SK-N-SH (cell line): Measurements from ENCODE around the gene MEF2C. TPM values are rescaled to one million over a fixed set of nuclear protein-coding genes. Genes with fewer than 3 reads are reported as not detected.

Experiments
- CTCF ChIA-PET: fragments of 300-600, 350-600 bp; formaldehyde crosslinking; extraction: SDS; loops from one replicate; lab custom pipeline; 2021; lab: Yijun Ruan, JAX
- POLR2A ChIA-PET: fragments of 350-600 bp; sonication (Branson Sonifier 250); formaldehyde crosslinking; extraction: SDS; loops from one replicate; lab custom pipeline; 2020; ENCODE audit warnings: antibody characterized with exemption, inconsistent platforms; lab: Yijun Ruan, JAX
- DNase-seq: peaks from one replicate; pipeline ENCODE4 v3.0.0; 2012
- H2AFZ ChIP-seq: fragments of 200-600 bp; sonication (generic); 2 replicates; pipeline ENCODE4 v1.8.1; 2016; ENCODE audit warnings: antibody characterized with exemption, mild to moderate bottlenecking, low read depth
- H3F3A ChIP-seq: fragments of 200-600 bp; sonication (generic); replicated peaks from 2 replicates; pipeline ENCODE3; 2016; ENCODE audit warnings: antibody characterized with exemption, mild to moderate bottlenecking; ENCODE audit not compliant: insufficient read depth
- H3K27ac ChIP-seq, 2 experiments: fragments of 200-500 bp in 1 of 2; fragments of 200-600 bp in 1 of 2; sonication (Bioruptor generic) in 1 of 2; sonication (generic), shearing (Covaris generic) in 1 of 2; 2 replicates each; pipeline versions ENCODE4 v1.5.1 to v1.6.1; 2014 to 2016; ENCODE audit warnings: low read depth in 2 of 2, inconsistent platforms in 1 of 2, low read length in 1 of 2, mild to moderate bottlenecking in 1 of 2, mixed read lengths in 1 of 2
- H3K27me3 ChIP-seq: fragments of 200-600 bp; sonication (generic), shearing (Covaris generic); 2 replicates; pipeline ENCODE4 v1.6.1; 2016; ENCODE audit warnings: mixed run types; ENCODE audit not compliant: insufficient read depth
- H3K36me3 ChIP-seq, 2 experiments: fragments of 200-500 bp in 1 of 2; fragments of 200-600 bp in 1 of 2; sonication (Bioruptor generic) in 1 of 2; sonication (generic) in 1 of 2; replicated peaks in 1 of 2; 2 replicates each; pipeline versions ENCODE3 to v1.5.1; 2014 to 2016; ENCODE audit warnings: low read length in 1 of 2, mild to moderate bottlenecking in 1 of 2; ENCODE audit not compliant: insufficient read depth in 2 of 2, control insufficient read depth in 1 of 2
- H3K4me1 ChIP-seq, 2 experiments: fragments of 200-500 bp in 1 of 2; fragments of 200-600 bp in 1 of 2; sonication (Bioruptor generic) in 1 of 2; sonication (generic), shearing (Covaris generic) in 1 of 2; 2 replicates each; pipeline versions ENCODE4 v1.5.1 to v1.6.1; 2014 to 2016; ENCODE audit warnings: low read depth in 1 of 2, low read length in 1 of 2, mixed run types in 1 of 2; ENCODE audit not compliant: insufficient read depth in 2 of 2, control insufficient read depth in 1 of 2
- H3K4me2 ChIP-seq: fragments of 200-600 bp; sonication (generic), shearing (Covaris generic); 2 replicates; pipeline ENCODE4 v1.6.1; 2017; ENCODE audit warnings: mixed run types
- H3K4me3 ChIP-seq, 2 experiments: fragments of 200-500 bp in 1 of 2; fragments of 200-600 bp in 1 of 2; sonication (Bioruptor generic) in 1 of 2; sonication (generic), shearing (Covaris generic) in 1 of 2; 2 replicates each; pipeline versions ENCODE4 v1.5.1 to v1.8.1; 2014 to 2016; ENCODE audit warnings: low read depth in 2 of 2, inconsistent platforms in 1 of 2, low read length in 1 of 2, mild to moderate bottlenecking in 1 of 2, mixed read lengths in 1 of 2, moderate library complexity in 1 of 2
- H3K79me2 ChIP-seq: fragments of 200-600 bp; sonication (generic); 2 replicates; pipeline ENCODE4 v1.8.1; 2017; ENCODE audit warnings: mild to moderate bottlenecking; ENCODE audit not compliant: insufficient read depth
- H3K9ac ChIP-seq: fragments of 200-600 bp; sonication (generic); 2 replicates; pipeline ENCODE4 v1.6.1; 2017; ENCODE audit warnings: mixed run types
- H3K9me2 ChIP-seq: fragments of 200-600 bp; sonication (generic); 2 replicates; pipeline ENCODE4 v1.6.1; 2017; ENCODE audit warnings: mixed run types
- H3K9me3 ChIP-seq: fragments of 200-600 bp; sonication (generic); 2 replicates; pipeline ENCODE4 v1.6.1; 2017; ENCODE audit warnings: mixed run types, mild to moderate bottlenecking, moderate library complexity
- H4K20me1 ChIP-seq: fragments of 200-600 bp; sonication (generic); 2 replicates; pipeline ENCODE4 v1.6.1; 2017; ENCODE audit warnings: mild to moderate bottlenecking, mixed run types; ENCODE audit not compliant: insufficient read depth
- CHD2 ChIP-seq: fragments of 150-350 bp; IDR thresholded peaks from 2 replicates; pipeline ENCODE4 v1.6.1; 2018; ENCODE audit warnings: low read length; ENCODE audit not compliant: partially characterized antibody
- CTCF ChIP-seq: fragments of 200-600 bp; sonication (generic); IDR thresholded peaks from 2 replicates; pipeline ENCODE4 v1.6.1; 2017; ENCODE audit warnings: antibody characterized with exemption, mild to moderate bottlenecking, moderate library complexity
- EP300 ChIP-seq, 2 experiments: IDR thresholded peaks; 2 replicates each; pipeline versions ENCODE4 v1.4.0 to v1.6.1; 2012; ENCODE audit warnings: borderline replicate concordance in 1 of 2, low read depth in 1 of 2, low read length in 1 of 2
- FOSL2 ChIP-seq: IDR thresholded peaks from 2 replicates; pipeline ENCODE4 v1.4.0; 2012; ENCODE audit warnings: low read depth, mild to moderate bottlenecking, moderate library complexity, borderline replicate concordance
- MEF2A ChIP-seq: IDR thresholded peaks from 2 replicates; pipeline ENCODE4 v1.4.0; 2012; ENCODE audit warnings: low read depth, borderline replicate concordance
- NRF1 ChIP-seq: IDR thresholded peaks from 2 replicates; pipeline ENCODE4 v1.6.1; 2012; ENCODE audit warnings: low read depth, mild to moderate bottlenecking, low read length
- PBX3 ChIP-seq: IDR thresholded peaks from 2 replicates; pipeline ENCODE4; 2012
- RAD21 ChIP-seq: IDR thresholded peaks from 2 replicates; pipeline ENCODE4 v1.6.1; 2012; ENCODE audit warnings: mild to moderate bottlenecking, low read length
- RFX5 ChIP-seq: IDR thresholded peaks from 2 replicates; pipeline ENCODE4 v1.6.1; 2012; ENCODE audit warnings: mild to moderate bottlenecking, improper control_type of control experiment, low read length
- RXRA ChIP-seq: IDR thresholded peaks from 2 replicates; pipeline ENCODE4 v1.4.0; 2012; ENCODE audit warnings: low read depth, mild to moderate bottlenecking, borderline replicate concordance
- SIN3A ChIP-seq: IDR thresholded peaks from 2 replicates; pipeline ENCODE4 v1.6.1; 2012; ENCODE audit warnings: low read depth, mild to moderate bottlenecking, low read length, moderate library complexity, borderline replicate concordance
- USF2 ChIP-seq: fragments of 150-350 bp; IDR thresholded peaks from 2 replicates; pipeline ENCODE4 v1.6.1; 2017; ENCODE audit warnings: antibody characterized with exemption, low read length, low read depth, borderline replicate concordance
- YY1 ChIP-seq: IDR thresholded peaks from 2 replicates; pipeline ENCODE4 v1.4.0; 2012; ENCODE audit warnings: low read depth, mild to moderate bottlenecking
- ZBTB33 ChIP-seq: IDR thresholded peaks from 2 replicates; pipeline ENCODE4 v1.4.0; 2012; ENCODE audit warnings: low read depth, borderline replicate concordance
- WGBS: methylation state at CpG from one replicate; pipeline ENCODE4 v1.1.6; 2017; ENCODE audit warnings: low lambda C conversion rate; 5-methylcytosine and 5-hydroxymethylcytosine counted together
- polyA plus RNA-seq, 3 experiments: library from polyadenylated mRNA; depleted of rRNA; stranded (reverse); fragments of >200 nt; gene quantifications; 2 replicates each; pipeline ENCODE4 v1.2.3, GENCODE V29; 2012

Gene MEF2C
- polyA plus RNA-seq, 1 of the 3 experiments (the other 2 are of a cell fraction) = 1.2 TPM

- Histone ChIP-seq H3K79me2 (no peaks in the 10 kb centered on the region), H3K27me3 (no peaks in the 10 kb centered on the region), H3K4me3 (no peak overlapping the region), H2AFZ (no peak overlapping the region), H4K20me1 (no peaks in the 10 kb centered on the region), H3K9me2 (no peaks in the 10 kb centered on the region), H3K9ac (no peak overlapping the region), H3K36me3 (no peaks in the 10 kb centered on the region), H3K4me1 (no peaks in the 10 kb centered on the region), H3F3A (no peaks in the 10 kb centered on the region), H3K4me2 (no peak overlapping the region), H3K9me3 (no peaks in the 10 kb centered on the region), H3K27ac (no peak overlapping the region)
- TF ChIP-seq EP300 (IDR thresholded peaks at IDR 0.05; ENCODE audit: borderline replicate concordance in 1 of 2, low read depth in 1 of 2, low read length in 1 of 2) (no peak), RAD21 (no peak), MEF2A (no peak), CHD2 (no peak), ZBTB33 (no peak), FOSL2 (no peak), YY1 (no peak), PBX3 (no peak), RXRA (no peak), CTCF (no peak), RFX5 (no peak), NRF1 (no peak), SIN3A (no peak), USF2 (no peak)
- ChIA-PET POLR2A (no interaction called here), CTCF (interaction anchor here (0.8 kb wide), 1 partner anchor 48 kb away, joined by 3 read pairs; no protein-coding TSS in a partner anchor)
- WGBS = 71% methylated on average over 2 of the region's 2 CpGs
- no peak for DNase-seq
Measured at GRCh38 chr5:88932541-88932940, 49.6 kb upstream of the MEF2C start.
